Natural killer cell (primary cell): ENCODE data around the gene BTBD7. TPM values are rescaled to one million over a fixed set of nuclear protein-coding genes. Genes with fewer than 3 reads are reported as not detected.
A peak's percentile ranks its signal among the peaks of the same experiment; 100 is the strongest.

Experiments used
- ATAC-seq, 3 donors: fragments of 150-1000 bp in 2 of 3; fragments of 200-7000 bp in 1 of 3; cut with Tn5 transposase; 1 replicate in 1 of 3; 2 replicates in 2 of 3; pipeline ENCODE4 v1.10.0; 2021; ENCODE audit warnings: mild to moderate bottlenecking in 2 of 3, moderate library complexity in 2 of 3
- DNase-seq, 2 donors: peaks; one replicate each; pipeline versions ENCODE4 v3.0.0 to v3.0.0-alpha.2; 2013 to 2021; ENCODE audit warnings: mixed read lengths in 1 of 2
- H3K27ac ChIP-seq: one replicate; pipeline ENCODE4 v1.5.1; 2013; ENCODE audit warnings: mild to moderate bottlenecking, low read length
- H3K27me3 ChIP-seq: one replicate; pipeline ENCODE4 v1.6.1; 2013; ENCODE audit warnings: low read length; ENCODE audit not compliant: control insufficient read depth, insufficient read depth
- H3K36me3 ChIP-seq: one replicate; pipeline ENCODE4 v1.6.1; 2013; ENCODE audit warnings: low read length; ENCODE audit not compliant: control insufficient read depth, insufficient read depth
- H3K4me1 ChIP-seq: one replicate; pipeline ENCODE4 v1.6.1; 2013; ENCODE audit warnings: low read length; ENCODE audit not compliant: control insufficient read depth, insufficient read depth
- H3K4me3 ChIP-seq: one replicate; pipeline ENCODE4 v1.5.1; 2013; ENCODE audit warnings: low read length
- H3K9me3 ChIP-seq: one replicate; pipeline ENCODE4 v1.6.1; 2013; ENCODE audit warnings: low read length; ENCODE audit not compliant: control insufficient read depth, insufficient read depth
- H3K27ac Mint-ChIP-seq, 2 donors: one replicate each; pipeline ENCODE4 v1.8.0; 2022; ENCODE audit warnings: mild to moderate bottlenecking in 2 of 2, mixed read lengths in 2 of 2, moderate library complexity in 1 of 2
- H3K27me3 Mint-ChIP-seq, 2 donors: one replicate each; pipeline ENCODE4 v1.8.0; 2022; ENCODE audit warnings: low read depth in 2 of 2, mixed read lengths in 2 of 2
- H3K36me3 Mint-ChIP-seq: one replicate; pipeline ENCODE4 v1.8.0; 2022; ENCODE audit warnings: mixed read lengths
- H3K4me1 Mint-ChIP-seq, 2 donors: one replicate each; pipeline ENCODE4 v1.8.0; 2022; ENCODE audit warnings: mixed read lengths in 2 of 2
- H3K4me3 Mint-ChIP-seq: one replicate; pipeline ENCODE4 v1.8.0; 2022; ENCODE audit warnings: mild to moderate bottlenecking, moderate library complexity, mixed read lengths
- H3K9me3 Mint-ChIP-seq, 2 donors: one replicate each; pipeline ENCODE4 v1.8.0; 2022; ENCODE audit warnings: mixed read lengths in 2 of 2
- WGBS: methylation state at CpG from one replicate; pipeline ENCODE4 v1.1.7; 2013; ENCODE audit warnings: missing lambda C conversion rate; ENCODE audit not compliant: insufficient coverage; 5-methylcytosine and 5-hydroxymethylcytosine counted together
- intact Hi-C: fragments of 100-400 bp; cut with micrococcal nuclease; formaldehyde crosslinking; loops from one replicate; pipeline ENCODE4 v1.14.2; 2022
- total RNA-seq, 4 donors: library from RNA; stranded (reverse); fragments of 120-200 nt in 1 of 4; gene quantifications; one replicate each; pipeline versions ENCODE4 v1.2.3 to v1.2.4, GENCODE V29; 2013 to 2022
- TF ChIP-seq, protein P1 (sequence below): fragments of 200-600 bp; IDR thresholded peaks from one replicate; pipeline ENCODE4 v1.8.0; 2022; ENCODE audit warnings: antibody characterized with exemption

Gene BTBD7
- total RNA-seq, 3 donors from 2014 or later (not counting 1 experiment from before 2014, with no cell fraction given), result 32.6 to 41.4 (median 38.7) TPM

DNA sequence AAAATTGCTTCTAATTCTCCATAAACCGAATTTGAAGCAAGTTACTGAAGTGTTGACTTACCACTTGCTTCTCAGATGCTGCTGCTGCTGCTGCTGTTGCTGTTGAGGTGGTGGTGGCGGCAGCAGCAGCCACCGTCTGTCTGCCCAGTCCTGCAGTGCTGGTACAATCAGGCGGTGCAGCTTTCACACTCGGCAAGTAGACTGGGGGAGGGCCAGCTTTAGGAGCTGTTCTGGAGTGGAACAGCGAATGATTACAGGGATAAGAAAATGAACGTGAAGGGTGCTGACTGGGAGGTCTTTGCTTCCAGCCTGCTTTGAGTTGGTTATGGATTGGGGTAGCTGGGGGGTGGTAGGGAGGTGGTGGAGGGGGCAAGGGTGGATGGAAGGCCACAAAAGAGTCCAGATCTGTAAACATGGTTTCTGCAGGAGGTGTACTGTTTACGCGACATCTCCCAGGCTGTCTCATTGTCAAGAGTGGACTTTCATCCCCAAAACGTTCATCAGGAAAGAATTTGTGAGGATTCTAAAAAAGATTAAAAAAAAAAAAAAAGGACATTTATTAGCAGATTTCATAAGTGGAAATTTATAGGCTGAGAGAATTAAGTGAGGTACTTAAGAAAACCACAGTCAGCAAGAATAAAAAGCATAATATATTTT is 86.9 kb downstream of the BTBD7 start:
- no peaks in the 10 kb centered on the region for H3K9me3 Mint-ChIP-seq
- 96% methylated on average over 10 of the region's 10 CpGs for WGBS
- TF ChIP-seq, protein P1, sequence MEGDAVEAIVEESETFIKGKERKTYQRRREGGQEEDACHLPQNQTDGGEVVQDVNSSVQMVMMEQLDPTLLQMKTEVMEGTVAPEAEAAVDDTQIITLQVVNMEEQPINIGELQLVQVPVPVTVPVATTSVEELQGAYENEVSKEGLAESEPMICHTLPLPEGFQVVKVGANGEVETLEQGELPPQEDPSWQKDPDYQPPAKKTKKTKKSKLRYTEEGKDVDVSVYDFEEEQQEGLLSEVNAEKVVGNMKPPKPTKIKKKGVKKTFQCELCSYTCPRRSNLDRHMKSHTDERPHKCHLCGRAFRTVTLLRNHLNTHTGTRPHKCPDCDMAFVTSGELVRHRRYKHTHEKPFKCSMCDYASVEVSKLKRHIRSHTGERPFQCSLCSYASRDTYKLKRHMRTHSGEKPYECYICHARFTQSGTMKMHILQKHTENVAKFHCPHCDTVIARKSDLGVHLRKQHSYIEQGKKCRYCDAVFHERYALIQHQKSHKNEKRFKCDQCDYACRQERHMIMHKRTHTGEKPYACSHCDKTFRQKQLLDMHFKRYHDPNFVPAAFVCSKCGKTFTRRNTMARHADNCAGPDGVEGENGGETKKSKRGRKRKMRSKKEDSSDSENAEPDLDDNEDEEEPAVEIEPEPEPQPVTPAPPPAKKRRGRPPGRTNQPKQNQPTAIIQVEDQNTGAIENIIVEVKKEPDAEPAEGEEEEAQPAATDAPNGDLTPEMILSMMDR, result no peak
- Histone ChIP-seq H3K9me3 (no peaks in the 10 kb centered on the region), H3K4me1 (no peaks in the 10 kb centered on the region), H3K27me3 (no peaks in the 10 kb centered on the region), H3K4me3 (no peak overlapping the region), H3K36me3 (peaks cover 68% of the 10 kb centered on the region), H3K27ac (no peak overlapping the region)
- H3K27ac Mint-ChIP-seq, result peak overlapping the region in 1 of 2 donors; percentile 29
- DNase-seq (no peak), ATAC-seq (no peak)
- H3K4me1 Mint-ChIP-seq, result peaks cover 0 to 5% of the 10 kb centered on the region in 2 donors
- H3K27me3 Mint-ChIP-seq, result no peaks in the 10 kb centered on the region
- peaks cover 17% of the 10 kb centered on the region for H3K36me3 Mint-ChIP-seq
- intact Hi-C loops, result no loop called here
- H3K4me3 Mint-ChIP-seq, result no peak overlapping the region

DNA sequence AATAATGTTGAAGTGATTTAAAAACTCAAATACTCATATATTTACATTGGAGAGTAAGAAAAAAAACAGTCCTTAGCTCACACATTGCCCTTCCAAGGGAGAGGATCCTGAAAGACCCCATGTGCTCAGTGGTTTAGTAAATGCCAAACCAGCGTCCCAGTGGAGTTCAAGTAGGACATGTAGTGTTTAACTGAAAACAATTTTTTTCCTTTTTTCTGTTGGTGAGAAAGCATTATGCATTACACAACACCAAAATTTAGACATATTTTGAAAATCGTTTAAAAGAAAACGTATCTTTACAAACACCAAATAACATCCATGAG is 92.2 kb downstream of the BTBD7 start:
- DNase-seq (no peak), ATAC-seq (no peak)
- Mint-ChIP-seq H3K27ac (no peak overlapping the region), H3K4me1 (peaks cover 0 to 4% of the 10 kb centered on the region in 2 donors), H3K27me3 (no peaks in the 10 kb centered on the region), H3K4me3 (no peak overlapping the region), H3K9me3 (no peaks in the 10 kb centered on the region), H3K36me3 (peaks cover 7% of the 10 kb centered on the region)
- Histone ChIP-seq H3K4me3 (no peak overlapping the region), H3K4me1 (no peaks in the 10 kb centered on the region), H3K9me3 (no peaks in the 10 kb centered on the region), H3K36me3 (peaks cover 44% of the 10 kb centered on the region), H3K27ac (no peak overlapping the region), H3K27me3 (no peaks in the 10 kb centered on the region)
- intact Hi-C loops, result no loop called here
- TF ChIP-seq, protein P1, result no peak
- WGBS, result 98% methylated on average over 3 of the region's 3 CpGs

DNA sequence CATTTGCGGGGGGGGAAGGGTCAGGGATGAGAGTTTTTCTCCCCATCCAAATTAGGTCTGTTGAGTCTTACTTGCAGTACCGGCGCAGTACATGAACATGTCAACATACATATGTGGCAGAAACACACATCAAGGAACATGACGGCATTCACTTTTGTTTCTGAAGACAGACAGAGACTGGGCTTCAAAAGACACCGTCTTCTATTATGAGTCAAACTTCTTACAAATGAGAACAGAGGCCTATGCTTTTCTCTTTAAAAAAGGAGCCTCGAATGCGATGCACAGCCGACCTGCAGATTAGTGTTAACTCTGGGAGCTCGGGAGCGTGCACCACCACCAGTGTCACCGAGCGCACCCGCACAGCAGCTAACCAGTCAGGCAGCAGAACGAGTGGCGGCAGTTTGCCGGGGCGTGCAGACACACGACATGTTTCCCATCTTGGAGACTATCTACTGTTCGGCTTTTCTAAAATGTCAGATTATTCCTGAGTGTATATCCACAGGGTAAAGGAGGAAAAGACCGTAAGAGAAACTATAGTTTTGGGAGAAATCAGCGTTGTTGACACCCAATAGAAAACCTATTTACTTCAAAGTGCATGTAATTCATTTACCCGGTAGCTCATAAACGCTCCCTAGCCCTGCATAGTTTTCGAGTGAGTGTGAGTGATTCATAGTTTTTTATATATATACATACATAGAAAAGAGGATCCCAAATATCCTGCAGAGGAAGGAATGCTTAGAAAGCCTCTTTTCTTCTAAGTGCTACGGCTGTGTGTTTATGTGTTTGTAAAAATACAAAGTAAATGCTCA is 92.8 kb downstream of the BTBD7 start:
- Mint-ChIP-seq H3K36me3 (peaks cover 7% of the 10 kb centered on the region), H3K9me3 (no peaks in the 10 kb centered on the region), H3K4me3 (no peak overlapping the region), H3K27ac (no peak overlapping the region), H3K4me1 (no peaks in the 10 kb centered on the region), H3K27me3 (no peaks in the 10 kb centered on the region)
- intact Hi-C loops, result no loop called here
- Histone ChIP-seq H3K9me3 (no peaks in the 10 kb centered on the region), H3K4me3 (no peak overlapping the region), H3K27ac (no peak overlapping the region), H3K36me3 (peaks cover 38% of the 10 kb centered on the region), H3K27me3 (no peaks in the 10 kb centered on the region), H3K4me1 (no peaks in the 10 kb centered on the region)
- TF ChIP-seq, protein P1, result no peak
- DNase-seq (no peak), ATAC-seq (no peak)
- 96% methylated on average over 20 of the region's 25 CpGs for WGBS
